Skeletal muscle satellite cell (primary cell): ENCODE results near the gene MFSD6.
"Not testable (repeated sequence)": the region's sequence is repeated elsewhere in the genome, so short reads cannot be mapped to it uniquely, and the experiment has no call there.

Experiments used
- H3K27me3 ChIP-seq: 2 replicates; pipeline ENCODE4 v1.7.0; 2013; ENCODE audit warnings: low read length; ENCODE audit not compliant: control insufficient read depth, insufficient read depth
- H3K36me3 ChIP-seq: 2 replicates; pipeline ENCODE4 v1.7.0; 2013; ENCODE audit warnings: mild to moderate bottlenecking, control low read depth, low read length; ENCODE audit not compliant: insufficient read depth
- H3K4me1 ChIP-seq: 2 replicates; pipeline ENCODE4 v1.7.0; 2013; ENCODE audit warnings: low read length; ENCODE audit not compliant: control insufficient read depth, insufficient read depth
- H3K4me2 ChIP-seq: 2 replicates; pipeline ENCODE4 v1.7.0; 2013; ENCODE audit warnings: mild to moderate bottlenecking, low read length
- H3K4me3 ChIP-seq: 2 replicates; pipeline ENCODE4 v1.7.0; 2013; ENCODE audit warnings: low read length
- H3K9ac ChIP-seq: 2 replicates; pipeline ENCODE4 v1.7.0; 2013; ENCODE audit warnings: mild to moderate bottlenecking, low read depth, low read length, moderate library complexity
- H3K9me3 ChIP-seq: replicated peaks from 2 replicates; pipeline ENCODE4 v1.7.0; 2013; ENCODE audit warnings: mild to moderate bottlenecking, control low read depth, low read length

MFSD6 gene

DNA sequence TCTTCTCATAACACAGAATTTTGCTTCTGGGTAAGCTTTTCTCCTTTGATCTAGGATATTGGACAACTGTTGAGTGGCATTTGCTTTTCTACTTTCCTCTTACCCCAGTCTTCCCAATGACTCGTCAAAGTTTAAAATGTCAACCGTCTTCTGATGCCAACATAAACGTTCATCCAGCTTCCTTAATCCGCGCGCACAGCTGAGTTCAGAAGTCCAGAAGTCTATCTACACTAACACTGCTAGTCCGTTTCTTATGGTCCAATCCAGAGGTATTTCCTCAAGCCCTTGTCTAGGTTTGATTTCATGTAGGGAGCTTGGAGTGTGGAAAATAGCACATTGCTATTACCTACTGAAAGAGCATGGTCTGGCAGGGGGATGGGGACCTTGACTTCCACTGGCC, 48.7 kb downstream of the MFSD6 start:
- H3K27me3 ChIP-seq = no peaks in the 10 kb centered on the region
- no peak overlapping the region for H3K4me2 ChIP-seq
- H3K9ac ChIP-seq = no peak overlapping the region

DNA sequence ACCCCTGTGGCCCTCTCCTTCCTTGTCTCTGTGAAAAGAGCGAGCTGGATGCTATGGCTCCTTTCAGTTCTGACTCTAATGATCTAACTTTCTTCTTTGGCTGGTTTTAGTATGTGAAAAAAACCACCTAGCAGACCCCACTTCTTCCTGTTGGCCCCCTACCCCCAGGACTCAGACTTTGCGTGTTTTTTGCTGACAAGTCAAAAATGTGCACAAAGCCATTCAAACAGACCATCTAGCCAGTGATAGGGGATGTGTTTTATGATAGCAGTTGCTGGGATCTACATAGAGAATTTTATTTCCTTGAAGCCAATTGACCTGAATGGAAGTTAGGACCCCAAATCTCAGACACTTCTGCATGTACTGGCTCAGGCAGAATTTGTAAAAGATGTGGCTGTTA, 49.1 kb downstream of the MFSD6 start:
- Histone ChIP-seq H3K27me3 (no peaks in the 10 kb centered on the region), H3K36me3 (no peaks in the 10 kb centered on the region), H3K4me3 (no peak overlapping the region), H3K4me1 (peaks cover 5% of the 10 kb centered on the region), H3K9ac (no peak overlapping the region), H3K9me3 (no peaks in the 10 kb centered on the region), H3K4me2 (no peak overlapping the region)

More for the DNA sequence above, 48.7 kb downstream of the MFSD6 start:
- no peak overlapping the region for H3K4me3 ChIP-seq
- H3K36me3 ChIP-seq = no peaks in the 10 kb centered on the region
- H3K9me3 ChIP-seq = no peaks in the 10 kb centered on the region
- H3K4me1 ChIP-seq = peaks cover 8% of the 10 kb centered on the region

DNA sequence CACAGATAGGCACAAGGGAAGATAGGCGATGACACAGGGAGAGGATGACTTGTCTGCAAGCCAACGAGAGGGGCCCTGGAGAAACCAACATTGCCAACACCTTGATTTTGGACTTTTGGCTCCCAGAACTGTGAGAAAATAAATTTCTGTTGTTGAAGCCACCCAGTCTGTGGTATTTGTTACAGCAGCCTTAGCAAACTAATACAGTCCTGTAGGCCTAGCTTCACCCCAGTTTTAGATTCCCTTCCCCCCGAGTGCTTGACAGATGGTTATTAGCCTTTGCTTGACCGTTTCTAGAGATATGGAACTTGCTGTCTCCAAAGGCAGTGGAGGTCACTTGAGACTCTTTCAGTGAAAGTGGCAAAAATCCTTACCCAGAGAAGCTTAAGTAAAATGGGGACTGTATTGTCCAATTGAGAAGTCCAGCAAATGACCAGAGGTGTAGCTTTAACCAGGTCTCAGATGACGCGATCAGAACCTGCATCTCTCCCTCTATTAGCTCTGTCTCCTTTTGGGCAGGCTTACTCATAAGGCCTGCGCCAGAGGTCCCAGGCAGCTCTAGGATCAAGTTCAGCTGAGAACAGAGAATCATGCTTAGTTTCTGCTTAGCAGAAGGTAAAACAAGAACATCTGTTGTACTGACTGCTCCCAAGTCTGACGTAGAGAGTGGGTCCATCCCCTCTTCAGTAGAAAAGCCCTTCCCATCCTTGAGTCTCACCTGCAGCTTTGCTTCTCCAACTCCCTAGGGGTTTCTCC, 50.4 kb downstream of the MFSD6 start:
- H3K36me3 ChIP-seq = no peaks in the 10 kb centered on the region
- H3K9me3 ChIP-seq = no peaks in the 10 kb centered on the region
- H3K4me3 ChIP-seq = no peak overlapping the region
- no peaks in the 10 kb centered on the region for H3K27me3 ChIP-seq
- no peak overlapping the region for H3K4me2 ChIP-seq
- no peak overlapping the region for H3K9ac ChIP-seq
- H3K4me1 ChIP-seq = peaks cover 3% of the 10 kb centered on the region

DNA sequence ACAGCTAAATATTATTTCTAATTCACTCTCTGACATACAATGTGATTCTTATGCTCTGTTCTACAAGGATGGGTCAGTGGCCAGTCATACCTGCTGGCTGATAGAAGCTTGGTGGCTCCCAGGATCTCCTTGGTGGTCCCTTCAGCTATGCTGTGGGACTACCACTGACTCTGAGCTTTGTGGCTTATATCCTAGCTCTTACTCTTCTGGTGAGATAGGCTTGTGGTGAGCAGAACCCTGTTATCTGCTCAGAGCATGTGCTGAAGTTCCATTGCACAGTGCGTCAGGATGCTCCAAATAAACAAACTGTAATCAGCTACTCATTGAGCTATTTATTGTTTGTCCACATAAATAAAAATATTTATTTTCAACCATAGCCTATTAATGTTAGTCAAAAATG, 51.7 kb downstream of the MFSD6 start:
- Histone ChIP-seq H3K9ac (no peak overlapping the region), H3K4me3 (no peak overlapping the region), H3K36me3 (no peaks in the 10 kb centered on the region), H3K9me3 (no peaks in the 10 kb centered on the region), H3K4me1 (peaks cover 3% of the 10 kb centered on the region), H3K27me3 (no peaks in the 10 kb centered on the region), H3K4me2 (no peak overlapping the region)

DNA sequence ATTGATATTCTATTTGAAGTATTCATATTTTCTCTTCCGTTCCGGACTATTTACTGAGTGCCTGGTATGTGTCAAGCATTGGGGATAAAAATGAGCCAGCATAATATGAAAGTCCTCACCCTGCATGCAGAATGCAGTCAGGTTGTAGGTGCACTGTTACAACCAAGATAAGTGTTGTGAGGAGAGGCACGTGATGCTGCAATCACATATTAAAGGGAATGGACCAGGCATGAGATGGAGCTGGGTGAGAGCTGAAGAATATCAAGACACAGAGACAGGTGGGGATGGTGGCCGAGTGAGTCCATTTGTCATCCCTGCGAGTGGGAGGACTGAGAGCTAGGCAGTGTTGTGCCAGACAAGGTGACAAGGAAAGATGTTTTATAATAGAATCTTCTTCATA, 52.3 kb downstream of the MFSD6 start:
- H3K9ac ChIP-seq = no peak overlapping the region
- H3K4me1 ChIP-seq = peaks cover 3% of the 10 kb centered on the region
- H3K4me3 ChIP-seq = no peak overlapping the region
- no peaks in the 10 kb centered on the region for H3K27me3 ChIP-seq
- H3K36me3 ChIP-seq = no peaks in the 10 kb centered on the region
- H3K9me3 ChIP-seq = no peaks in the 10 kb centered on the region
- H3K4me2 ChIP-seq = no peak overlapping the region

DNA sequence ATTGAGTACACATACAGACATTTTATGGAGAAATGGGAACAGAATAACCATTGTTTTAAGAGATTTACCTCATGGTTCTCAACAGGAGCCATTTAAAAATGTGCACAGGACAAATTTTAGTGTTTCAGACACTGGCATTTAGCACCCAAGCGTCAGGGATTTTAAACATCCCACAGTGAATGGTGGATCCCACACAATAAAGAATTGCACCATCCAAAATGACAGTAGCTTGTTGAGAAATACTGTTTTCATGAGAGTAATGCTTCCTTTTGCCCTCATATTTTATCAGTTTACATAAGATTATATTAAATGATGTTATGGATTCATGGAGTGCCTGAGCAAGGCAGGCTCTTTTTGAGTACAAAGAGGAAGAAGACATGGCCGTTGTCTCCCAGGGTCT, 54.0 kb downstream of the MFSD6 start:
- Histone ChIP-seq H3K9ac (no peak overlapping the region), H3K9me3 (no peaks in the 10 kb centered on the region), H3K4me3 (no peak overlapping the region), H3K36me3 (no peaks in the 10 kb centered on the region), H3K4me1 (peaks cover 6% of the 10 kb centered on the region), H3K4me2 (no peak overlapping the region), H3K27me3 (no peaks in the 10 kb centered on the region)

- H3K4me2 ChIP-seq = no peak overlapping the region
- H3K27me3 ChIP-seq = no peaks in the 10 kb centered on the region
- H3K9ac ChIP-seq = no peak overlapping the region
- H3K4me1 ChIP-seq = peaks cover 11% of the 10 kb centered on the region
- no peaks in the 10 kb centered on the region for H3K9me3 ChIP-seq
- no peaks in the 10 kb centered on the region for H3K36me3 ChIP-seq
- H3K4me3 ChIP-seq = no peak overlapping the region
These were observed 54.5 kb downstream of the MFSD6 start for GRCh38 chr2:190462611-190463010.

DNA sequence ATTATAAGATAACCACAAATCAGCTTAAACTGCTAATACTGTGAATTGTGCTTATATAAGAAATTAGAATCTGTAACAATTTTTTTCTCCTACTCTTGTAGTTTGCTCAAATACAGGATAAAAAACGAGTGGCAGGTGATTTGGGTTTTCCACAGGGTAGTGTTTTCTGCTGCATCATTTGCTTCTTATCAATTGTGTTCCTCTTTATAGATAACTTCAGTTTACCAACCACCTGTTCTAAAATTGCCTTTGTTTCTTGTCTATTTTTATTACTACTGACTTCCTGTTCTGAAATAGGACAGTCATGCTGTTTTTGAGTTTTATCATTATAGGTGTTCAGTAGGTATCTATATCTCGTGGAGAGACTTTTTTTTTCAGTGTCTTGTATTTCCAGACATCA, 56.9 kb downstream of the MFSD6 start:
- Histone ChIP-seq H3K9me3 (no peaks in the 10 kb centered on the region), H3K4me1 (peaks cover 32% of the 10 kb centered on the region), H3K4me3 (no peak overlapping the region), H3K4me2 (no peak overlapping the region), H3K27me3 (no peaks in the 10 kb centered on the region), H3K36me3 (no peaks in the 10 kb centered on the region), H3K9ac (no peak overlapping the region)

GRCh38 chr2:190466819-190467446, 58.8 kb downstream of the MFSD6 start:
- Histone ChIP-seq H3K36me3 (no peaks in the 10 kb centered on the region), H3K9ac (no peak overlapping the region), H3K27me3 (no peaks in the 10 kb centered on the region), H3K4me2 (peak overlapping the region; percentile 17), H3K4me1 (peaks cover 36% of the 10 kb centered on the region), H3K4me3 (no peak overlapping the region), H3K9me3 (no peaks in the 10 kb centered on the region)

GRCh38 chr2:190467575-190468083, 59.5 kb downstream of the MFSD6 start:
- no peaks in the 10 kb centered on the region for H3K9me3 ChIP-seq
- no peaks in the 10 kb centered on the region for H3K27me3 ChIP-seq
- H3K4me1 ChIP-seq = peaks cover 36% of the 10 kb centered on the region

GRCh38 chr2:190468354-190468753, 60.2 kb downstream of the MFSD6 start:
- H3K9me3 ChIP-seq, H3K9ac ChIP-seq, H3K27me3 ChIP-seq, H3K4me3 ChIP-seq, H3K36me3 ChIP-seq, H3K4me2 ChIP-seq: not testable (repeated sequence)
- peaks cover 36% of the 10 kb centered on the region for H3K4me1 ChIP-seq

More at GRCh38 chr2:190467575-190468083, 59.5 kb downstream of the MFSD6 start:
- H3K9ac ChIP-seq = no peak overlapping the region
- peak overlapping the region; percentile 34 for H3K4me2 ChIP-seq
- no peak overlapping the region for H3K4me3 ChIP-seq
- no peaks in the 10 kb centered on the region for H3K36me3 ChIP-seq
